Measurements from ENCODE around the gene CYFIP2.

DNA sequence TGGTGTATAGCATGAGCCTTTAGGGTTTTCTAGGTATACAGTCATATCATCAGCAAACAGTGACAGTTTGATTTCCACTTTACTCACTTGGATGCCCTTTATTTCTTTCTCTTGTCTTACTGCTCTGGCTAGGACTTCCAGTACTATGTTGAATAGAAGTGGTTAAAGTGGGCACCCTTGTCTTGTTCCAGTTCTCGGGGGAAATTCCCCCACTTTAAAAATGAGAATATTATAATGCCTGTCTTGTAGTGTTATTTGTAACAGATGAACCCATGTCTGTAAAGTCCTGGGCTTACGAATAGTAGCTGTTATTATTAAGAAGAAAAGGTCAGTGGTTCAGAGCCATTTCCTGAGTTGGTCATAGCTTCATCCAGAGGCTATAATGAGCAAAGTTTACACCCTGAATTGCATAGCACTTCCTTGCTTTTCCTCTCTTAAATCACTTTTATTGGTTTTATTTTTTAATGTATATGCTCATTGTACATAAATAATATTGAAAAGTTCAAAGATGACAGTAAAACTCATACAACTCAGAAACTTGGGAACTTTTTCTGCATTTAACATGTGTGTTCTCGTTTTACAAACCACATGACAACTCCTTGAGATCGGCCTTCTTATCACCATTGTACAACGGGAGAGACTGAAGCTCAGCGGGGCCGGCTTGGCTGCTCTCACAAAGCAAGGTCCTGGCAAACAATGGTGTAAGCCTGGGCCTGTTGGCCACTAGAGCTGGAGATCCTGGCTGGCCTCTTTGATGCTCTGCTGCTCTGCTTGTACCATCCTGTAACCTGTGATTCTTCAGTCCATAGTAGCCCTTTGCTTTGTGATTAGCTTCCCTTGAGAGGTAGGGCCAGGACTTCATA lies 85.2 kb downstream of the CYFIP2 start:
- no peak for TF ChIP-seq ELF4 (CRISPR knock-in tag; IDR thresholded peaks at IDR 0.05; ENCODE audit: low read depth)
- TF ChIP-seq TEAD4 (CRISPR knock-in tag; IDR thresholded peaks at IDR 0.05), result no peak
- TF ChIP-seq, protein P1, sequence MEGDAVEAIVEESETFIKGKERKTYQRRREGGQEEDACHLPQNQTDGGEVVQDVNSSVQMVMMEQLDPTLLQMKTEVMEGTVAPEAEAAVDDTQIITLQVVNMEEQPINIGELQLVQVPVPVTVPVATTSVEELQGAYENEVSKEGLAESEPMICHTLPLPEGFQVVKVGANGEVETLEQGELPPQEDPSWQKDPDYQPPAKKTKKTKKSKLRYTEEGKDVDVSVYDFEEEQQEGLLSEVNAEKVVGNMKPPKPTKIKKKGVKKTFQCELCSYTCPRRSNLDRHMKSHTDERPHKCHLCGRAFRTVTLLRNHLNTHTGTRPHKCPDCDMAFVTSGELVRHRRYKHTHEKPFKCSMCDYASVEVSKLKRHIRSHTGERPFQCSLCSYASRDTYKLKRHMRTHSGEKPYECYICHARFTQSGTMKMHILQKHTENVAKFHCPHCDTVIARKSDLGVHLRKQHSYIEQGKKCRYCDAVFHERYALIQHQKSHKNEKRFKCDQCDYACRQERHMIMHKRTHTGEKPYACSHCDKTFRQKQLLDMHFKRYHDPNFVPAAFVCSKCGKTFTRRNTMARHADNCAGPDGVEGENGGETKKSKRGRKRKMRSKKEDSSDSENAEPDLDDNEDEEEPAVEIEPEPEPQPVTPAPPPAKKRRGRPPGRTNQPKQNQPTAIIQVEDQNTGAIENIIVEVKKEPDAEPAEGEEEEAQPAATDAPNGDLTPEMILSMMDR (IDR thresholded peaks at IDR 0.05), result no peak
- TF ChIP-seq, protein P2, sequence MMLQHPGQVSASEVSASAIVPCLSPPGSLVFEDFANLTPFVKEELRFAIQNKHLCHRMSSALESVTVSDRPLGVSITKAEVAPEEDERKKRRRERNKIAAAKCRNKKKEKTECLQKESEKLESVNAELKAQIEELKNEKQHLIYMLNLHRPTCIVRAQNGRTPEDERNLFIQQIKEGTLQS (CRISPR knock-in tag; conservative IDR thresholded peaks at IDR 0.05), result no peak
- TF ChIP-seq, protein P3, sequence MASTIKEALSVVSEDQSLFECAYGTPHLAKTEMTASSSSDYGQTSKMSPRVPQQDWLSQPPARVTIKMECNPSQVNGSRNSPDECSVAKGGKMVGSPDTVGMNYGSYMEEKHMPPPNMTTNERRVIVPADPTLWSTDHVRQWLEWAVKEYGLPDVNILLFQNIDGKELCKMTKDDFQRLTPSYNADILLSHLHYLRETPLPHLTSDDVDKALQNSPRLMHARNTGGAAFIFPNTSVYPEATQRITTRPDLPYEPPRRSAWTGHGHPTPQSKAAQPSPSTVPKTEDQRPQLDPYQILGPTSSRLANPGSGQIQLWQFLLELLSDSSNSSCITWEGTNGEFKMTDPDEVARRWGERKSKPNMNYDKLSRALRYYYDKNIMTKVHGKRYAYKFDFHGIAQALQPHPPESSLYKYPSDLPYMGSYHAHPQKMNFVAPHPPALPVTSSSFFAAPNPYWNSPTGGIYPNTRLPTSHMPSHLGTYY (CRISPR knock-in tag; IDR thresholded peaks at IDR 0.05), result no peak

All from WTC11 (cell line).